Choroid plexus epithelial cell (primary cell): ENCODE measurements around the gene FGGY.

Experiments
- DNase-seq: peaks from one replicate; pipeline ENCODE4 v3.0.0-alpha.2; 2010; ENCODE audit warnings: low read depth
- H3K4me3 ChIP-seq: 2 replicates; pipeline ENCODE4 v1.5.1; 2011; ENCODE audit warnings: low read depth, mild to moderate bottlenecking, control low read depth, low read length, moderate library complexity
- TF ChIP-seq, protein P1 (sequence below): conservative IDR thresholded peaks from 2 replicates; pipeline ENCODE4 v1.5.1; 2011; ENCODE audit warnings: low read depth, mild to moderate bottlenecking, control low read depth, inconsistent platforms, low read length, moderate library complexity

FGGY gene

DNA sequence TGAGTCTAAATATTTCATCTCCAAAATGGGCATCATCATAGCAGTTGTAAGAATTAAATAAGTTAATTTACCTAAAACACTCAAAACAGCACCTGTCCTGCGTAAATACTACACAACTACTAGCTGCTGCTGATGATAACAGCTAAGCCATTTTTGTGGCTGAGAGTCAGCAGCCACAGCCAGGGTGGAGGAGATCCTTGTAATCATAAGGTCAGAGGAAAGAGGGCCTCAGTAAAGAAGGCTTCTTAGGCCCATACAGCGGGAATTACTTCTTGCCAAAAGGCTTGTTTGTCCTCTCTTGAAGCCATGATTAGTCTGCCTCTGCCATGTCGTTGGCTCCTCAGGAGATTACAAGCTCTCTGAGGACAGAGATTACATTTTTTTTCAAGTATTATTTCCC is 245.0 kb downstream of the FGGY start:
- TF ChIP-seq, protein P1, sequence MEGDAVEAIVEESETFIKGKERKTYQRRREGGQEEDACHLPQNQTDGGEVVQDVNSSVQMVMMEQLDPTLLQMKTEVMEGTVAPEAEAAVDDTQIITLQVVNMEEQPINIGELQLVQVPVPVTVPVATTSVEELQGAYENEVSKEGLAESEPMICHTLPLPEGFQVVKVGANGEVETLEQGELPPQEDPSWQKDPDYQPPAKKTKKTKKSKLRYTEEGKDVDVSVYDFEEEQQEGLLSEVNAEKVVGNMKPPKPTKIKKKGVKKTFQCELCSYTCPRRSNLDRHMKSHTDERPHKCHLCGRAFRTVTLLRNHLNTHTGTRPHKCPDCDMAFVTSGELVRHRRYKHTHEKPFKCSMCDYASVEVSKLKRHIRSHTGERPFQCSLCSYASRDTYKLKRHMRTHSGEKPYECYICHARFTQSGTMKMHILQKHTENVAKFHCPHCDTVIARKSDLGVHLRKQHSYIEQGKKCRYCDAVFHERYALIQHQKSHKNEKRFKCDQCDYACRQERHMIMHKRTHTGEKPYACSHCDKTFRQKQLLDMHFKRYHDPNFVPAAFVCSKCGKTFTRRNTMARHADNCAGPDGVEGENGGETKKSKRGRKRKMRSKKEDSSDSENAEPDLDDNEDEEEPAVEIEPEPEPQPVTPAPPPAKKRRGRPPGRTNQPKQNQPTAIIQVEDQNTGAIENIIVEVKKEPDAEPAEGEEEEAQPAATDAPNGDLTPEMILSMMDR = no peak
- DNase-seq = no peak
- no peak overlapping the region for H3K4me3 ChIP-seq

DNA sequence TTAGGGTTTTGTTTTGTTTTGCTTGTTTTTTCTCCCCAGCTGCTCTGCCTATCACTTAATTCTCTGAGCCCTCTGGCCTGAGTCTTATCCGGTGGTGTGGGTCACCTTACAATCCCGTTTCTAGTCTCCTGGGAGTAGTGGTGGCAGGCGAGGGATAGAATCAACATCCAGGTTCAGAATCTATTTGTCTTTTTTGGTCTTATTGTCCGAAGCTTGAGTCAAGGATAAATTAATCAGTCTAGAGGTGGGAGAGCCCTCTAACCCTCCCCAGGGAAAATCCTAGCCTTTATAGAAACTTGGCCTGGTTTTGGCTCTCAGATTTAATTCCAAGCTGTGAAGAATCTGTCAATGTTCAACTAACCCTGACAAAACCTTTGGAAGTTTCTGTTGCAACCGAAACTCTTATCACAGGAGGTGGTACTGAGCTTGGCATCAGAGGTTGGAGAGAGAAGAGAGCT is 246.3 kb downstream of the FGGY start:
- H3K4me3 ChIP-seq = no peak overlapping the region
- TF ChIP-seq, protein P1 = no peak
- no peak for DNase-seq

DNA sequence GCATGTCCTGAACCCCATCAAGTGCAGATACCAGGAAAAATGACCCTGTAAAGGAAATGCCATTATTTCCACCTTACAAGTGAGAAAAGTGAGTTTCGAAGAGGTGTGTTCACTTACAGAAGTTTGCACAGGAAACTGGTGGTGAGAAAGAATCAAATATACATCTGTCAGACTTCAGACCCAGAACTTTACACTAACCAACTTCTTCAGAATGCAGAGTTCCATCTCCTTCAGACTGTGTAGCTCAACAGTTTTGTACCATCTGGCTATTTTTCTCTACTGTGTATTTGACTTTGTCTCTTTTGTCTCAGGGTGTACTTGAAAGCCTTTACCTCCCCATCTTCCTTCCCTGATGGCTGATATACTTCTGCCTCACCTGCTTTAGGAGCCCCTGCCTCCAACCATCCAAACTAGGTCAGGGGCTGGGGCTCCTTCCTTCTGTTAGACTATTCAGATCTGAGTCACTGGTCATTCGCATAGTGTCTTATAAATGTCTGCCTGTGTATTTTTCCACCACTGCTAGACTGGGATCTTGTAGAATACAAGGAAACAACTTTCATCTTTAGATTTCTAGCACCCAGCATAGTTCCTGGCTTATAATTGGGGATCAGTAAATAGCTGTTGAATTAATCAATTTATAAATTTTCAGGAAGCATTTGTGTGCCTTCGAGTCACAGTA is 247.9 kb downstream of the FGGY start:
- TF ChIP-seq, protein P1 = no peak
- H3K4me3 ChIP-seq = no peak overlapping the region
- DNase-seq = no peak

DNA sequence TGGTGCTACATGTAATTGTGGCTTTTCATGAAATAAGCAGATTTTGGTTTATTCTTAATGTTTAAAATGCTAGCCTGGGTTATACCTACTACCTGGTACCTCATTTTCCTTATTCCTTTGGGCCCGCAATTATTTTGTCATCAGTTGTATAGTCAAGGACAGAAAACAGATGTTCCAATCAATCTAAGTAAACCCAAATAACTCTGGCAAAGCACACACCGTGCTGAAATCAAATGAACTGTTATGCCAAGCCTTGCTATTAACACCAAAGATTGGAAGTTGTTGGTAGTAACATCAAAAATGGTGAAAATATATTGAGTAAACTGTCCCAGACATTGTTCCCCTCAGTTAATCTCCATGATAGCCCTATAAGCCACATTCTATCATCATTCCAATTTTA is 248.9 kb downstream of the FGGY start:
- TF ChIP-seq, protein P1 = no peak
- H3K4me3 ChIP-seq = no peak overlapping the region
- DNase-seq = no peak

DNA sequence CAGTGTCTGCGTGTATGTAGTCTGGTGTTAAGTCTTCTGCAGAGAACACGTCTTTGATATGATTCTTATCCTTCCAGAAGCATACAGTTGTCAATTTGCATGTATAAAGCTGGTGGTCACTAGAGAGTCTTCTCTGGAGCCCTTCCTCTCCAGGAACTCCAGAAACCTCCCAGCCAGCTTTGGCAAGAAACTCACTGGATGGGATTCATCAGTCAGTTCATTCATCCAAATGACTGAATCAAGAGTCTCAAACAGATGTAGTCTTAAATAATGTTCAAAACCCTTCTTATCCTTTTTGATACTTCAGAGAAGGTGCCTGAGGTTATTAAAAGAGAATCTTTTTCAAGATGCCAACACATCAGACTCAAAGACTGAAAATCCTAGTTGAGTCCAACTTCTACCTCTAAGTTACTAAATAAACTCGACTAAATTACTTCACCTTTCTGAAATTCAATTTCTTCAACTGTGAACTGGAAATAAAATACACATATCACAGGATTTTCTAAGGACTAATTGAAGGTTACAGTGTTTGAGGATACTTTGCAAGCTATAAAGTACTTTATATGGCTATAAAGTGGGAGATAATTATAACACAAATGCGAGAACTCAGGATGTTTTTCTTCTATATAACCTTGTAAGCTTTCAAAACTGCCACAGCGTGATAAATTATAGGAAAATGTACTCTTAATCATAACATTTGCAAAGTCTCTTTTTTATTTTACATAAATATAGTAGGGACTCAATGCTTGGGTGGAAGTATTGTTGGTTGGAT is 252.4 kb downstream of the FGGY start:
- TF ChIP-seq, protein P1 = no peak
- H3K4me3 ChIP-seq = no peak overlapping the region
- DNase-seq = no peak

DNA sequence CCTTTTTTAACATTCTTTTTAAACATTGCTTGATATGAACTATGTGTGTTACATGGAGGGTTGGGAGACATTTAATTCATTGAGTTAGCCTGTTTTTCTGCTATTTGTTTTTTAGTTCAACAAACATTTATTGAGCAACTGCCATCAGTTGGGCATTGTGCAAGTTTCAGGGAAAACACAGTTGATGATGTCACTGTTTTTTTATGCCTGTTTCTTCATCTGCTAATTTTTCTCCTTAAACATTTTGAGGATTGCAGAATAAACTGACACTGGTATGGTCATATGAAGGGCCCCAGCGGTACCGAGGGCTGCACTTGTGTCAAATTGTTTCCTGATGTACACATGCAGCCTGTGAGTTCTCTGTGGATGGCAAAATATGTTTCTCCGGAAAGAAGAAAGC is 253.0 kb downstream of the FGGY start:
- TF ChIP-seq, protein P1 = no peak
- no peak overlapping the region for H3K4me3 ChIP-seq
- peak; percentile 90 for DNase-seq
